Loucy (cell line): ENCODE measurements around the gene GLG1.

Experiments used
- CTCF ChIP-seq: fragments of 200-600 bp; sonication (generic); conservative IDR thresholded peaks from 2 replicates; pipeline ENCODE4 v1.5.1; 2014; ENCODE audit warnings: mild to moderate bottlenecking, antibody characterized with exemption, low read length
- EZH2phosphoT487 ChIP-seq: fragments of 200-600 bp; IDR thresholded peaks from 2 replicates; pipeline ENCODE4 v1.6.1; 2018; ENCODE audit warnings: antibody characterized with exemption, mild to moderate bottlenecking, moderate library complexity, borderline replicate concordance

- TF ChIP-seq CTCF (no peak), EZH2phosphoT487 (no peak)
These were observed 45.3 kb downstream of the GLG1 start for GRCh38 chr16:74561626-74562025.
